Vagina (tissue), 2 donors: ENCODE data around the gene SERINC5. TPM values are rescaled to one million over a fixed set of nuclear protein-coding genes. Genes with fewer than 3 reads are reported as not detected.

ENCODE experiments used
- DNase-seq, 2 donors: peaks; one replicate each; pipeline ENCODE4 v3.0.0-alpha.2; 2017; ENCODE audit errors: extremely low spot score in 2 of 2
- H3K27ac ChIP-seq: fragments of 200-600 bp; sonication (generic); one replicate; pipeline ENCODE4 v1.5.1; 2019
- H3K27me3 ChIP-seq: fragments of 200-600 bp; sonication (generic); one replicate; pipeline ENCODE4 v1.5.1; 2019
- H3K36me3 ChIP-seq, 2 donors: fragments of 200-600 bp; sonication (generic); one replicate each; pipeline ENCODE4 v1.5.1; 2017 to 2019
- H3K4me1 ChIP-seq: fragments of 200-600 bp; sonication (generic); one replicate; pipeline ENCODE4 v1.5.1; 2019
- H3K4me3 ChIP-seq, 2 donors: fragments of 200-600 bp; sonication (generic); 1 replicate in 1 of 2; 2 replicates in 1 of 2; pipeline ENCODE4 v1.5.1; 2016 to 2019
- H3K9me3 ChIP-seq: fragments of 200-600 bp; sonication (generic); one replicate; pipeline ENCODE4 v1.5.1; 2019
- CTCF ChIP-seq, 3 experiments: fragments of 450-650 bp in 2 of 3; fragments of 200-600 bp in 1 of 3; sonication (generic) in 1 of 3; IDR thresholded peaks; one replicate each; pipeline ENCODE4 v1.5.1; 2017 to 2019; ENCODE audit warnings: antibody characterized with exemption in 3 of 3, mild to moderate bottlenecking in 2 of 3, moderate library complexity in 2 of 3
- POLR2A ChIP-seq, 2 donors: fragments of 450-650 bp; IDR thresholded peaks; one replicate each; pipeline ENCODE4 v1.6.1; 2017; ENCODE audit warnings: antibody characterized with exemption in 2 of 2, mild to moderate bottlenecking in 2 of 2, moderate library complexity in 2 of 2
- POLR2AphosphoS5 ChIP-seq, 2 donors: sonication (generic); formaldehyde crosslinking; IDR thresholded peaks; one replicate each; pipeline ENCODE4 v1.9.0; 2017; ENCODE audit warnings: antibody characterized with exemption in 2 of 2, mild to moderate bottlenecking in 2 of 2, low read depth in 1 of 2; ENCODE audit not compliant: insufficient read depth in 1 of 2
- intact Hi-C: fragments of 100-400 bp; cut with DNase I; formaldehyde crosslinking; loops from one replicate; pipeline ENCODE4 v1.15.1; 2023
- total RNA-seq: library from RNA; depleted of rRNA; stranded (reverse); fragments of >200 nt; gene quantifications from one replicate; pipeline ENCODE4 v1.2.3, GENCODE V29; 2016

The SERINC5 gene
- total RNA-seq, 1 donor from 2014 or later = 35.6 TPM

GRCh38 chr5:80269991-80270438 is 14.2 kb upstream of the SERINC5 start:
- no peak overlapping the region for H3K4me3 ChIP-seq
- no peak for TF ChIP-seq CTCF (IDR thresholded peaks at IDR 0.05)
- no peak for TF ChIP-seq POLR2AphosphoS5 (IDR thresholded peaks at IDR 0.05; ENCODE audit: insufficient read depth in 1 of 2, low read depth in 1 of 2)
- TF ChIP-seq POLR2A (IDR thresholded peaks at IDR 0.05) = no peak
- no peaks in the 10 kb centered on the region for H3K4me1 ChIP-seq
- H3K36me3 ChIP-seq = no peaks in the 10 kb centered on the region
- no peak for DNase-seq
- no peaks in the 10 kb centered on the region for H3K9me3 ChIP-seq
- intact Hi-C loops = loop anchor here (10.0 kb wide), 1 partner anchor 175 kb away; no protein-coding TSS in a partner anchor
- H3K27me3 ChIP-seq = no peaks in the 10 kb centered on the region
- H3K27ac ChIP-seq = no peak overlapping the region

GRCh38 chr5:80268916-80269315 is 13.1 kb upstream of the SERINC5 start:
- no peak for DNase-seq
- Histone ChIP-seq H3K4me3 (no peak overlapping the region), H3K36me3 (no peaks in the 10 kb centered on the region), H3K4me1 (no peaks in the 10 kb centered on the region), H3K27me3 (no peaks in the 10 kb centered on the region), H3K9me3 (no peaks in the 10 kb centered on the region), H3K27ac (no peak overlapping the region)
- TF ChIP-seq POLR2AphosphoS5 (IDR thresholded peaks at IDR 0.05; ENCODE audit: insufficient read depth in 1 of 2, low read depth in 1 of 2) (no peak), POLR2A (IDR thresholded peaks at IDR 0.05) (no peak), CTCF (IDR thresholded peaks at IDR 0.05) (no peak)
- intact Hi-C loops = no loop called here

- Histone ChIP-seq H3K4me1 (no peaks in the 10 kb centered on the region), H3K27ac (no peak overlapping the region), H3K9me3 (no peaks in the 10 kb centered on the region), H3K27me3 (no peaks in the 10 kb centered on the region), H3K4me3 (no peak overlapping the region), H3K36me3 (no peaks in the 10 kb centered on the region)
- DNase-seq = no peak
- TF ChIP-seq POLR2AphosphoS5 (IDR thresholded peaks at IDR 0.05; ENCODE audit: insufficient read depth in 1 of 2, low read depth in 1 of 2) (no peak), CTCF (IDR thresholded peaks at IDR 0.05) (no peak), POLR2A (IDR thresholded peaks at IDR 0.05) (no peak)
- intact Hi-C loops = no loop called here
Measured at GRCh38 chr5:80266566-80266965, 10.7 kb upstream of the SERINC5 start.

GRCh38 chr5:80260461-80260860 is 4.6 kb upstream of the SERINC5 start:
- Histone ChIP-seq H3K36me3 (no peaks in the 10 kb centered on the region), H3K27me3 (no peaks in the 10 kb centered on the region), H3K4me3 (no peak overlapping the region), H3K4me1 (peaks cover 16% of the 10 kb centered on the region), H3K27ac (no peak overlapping the region), H3K9me3 (no peaks in the 10 kb centered on the region)
- intact Hi-C loops = no loop called here
- DNase-seq = no peak
- TF ChIP-seq POLR2A (IDR thresholded peaks at IDR 0.05) (no peak), CTCF (IDR thresholded peaks at IDR 0.05) (no peak), POLR2AphosphoS5 (IDR thresholded peaks at IDR 0.05; ENCODE audit: insufficient read depth in 1 of 2, low read depth in 1 of 2) (no peak)

- peaks cover 18% of the 10 kb centered on the region for H3K4me1 ChIP-seq
- intact Hi-C loops = loop anchor here (5.0 kb wide), 2 partner anchors 117 to 148 kb away; partner anchors contain the start of gene ZFYVE16
- TF ChIP-seq POLR2A (IDR thresholded peaks at IDR 0.05) (no peak), CTCF (IDR thresholded peaks at IDR 0.05) (no peak), POLR2AphosphoS5 (IDR thresholded peaks at IDR 0.05; ENCODE audit: insufficient read depth in 1 of 2, low read depth in 1 of 2) (no peak)
- H3K4me3 ChIP-seq = no peak overlapping the region
- no peaks in the 10 kb centered on the region for H3K27me3 ChIP-seq
- no peaks in the 10 kb centered on the region for H3K9me3 ChIP-seq
- H3K27ac ChIP-seq = no peak overlapping the region
- DNase-seq = no peak
- H3K36me3 ChIP-seq = no peaks in the 10 kb centered on the region
Measured at GRCh38 chr5:80259511-80260203, 3.8 kb upstream of the SERINC5 start.
